ENCODE results near the gene KCNMA1. TPM values are rescaled to one million over a fixed set of nuclear protein-coding genes. Genes with fewer than 3 reads are reported as not detected.

KCNMA1 gene
- total and polyA plus RNA-seq, 5 experiments from 2014 or later = not detected

GRCh38 chr10:77071956-77072355, 565.7 kb downstream of the KCNMA1 start:
- no peak for ATAC-seq
- H3K9me3 Mint-ChIP-seq = no peaks in the 10 kb centered on the region
- peaks cover 0 to 2% (median 1%) of the 10 kb centered on the region in 5 donors for H3K27me3 Mint-ChIP-seq
- H3K4me1 Mint-ChIP-seq = no peaks in the 10 kb centered on the region
- no peak for DNase-seq
- no peaks in the 10 kb centered on the region for H3K36me3 Mint-ChIP-seq
- H3K27ac Mint-ChIP-seq = no peak overlapping the region
- POLR2A ChIA-PET = no interaction called here
- H3K4me3 Mint-ChIP-seq = no peak overlapping the region

- Mint-ChIP-seq H3K36me3 (no peaks in the 10 kb centered on the region), H3K4me1 (no peaks in the 10 kb centered on the region), H3K4me3 (no peak overlapping the region), H3K27me3 (peaks cover 0 to 4% (median 0%) of the 10 kb centered on the region in 5 donors), H3K9me3 (no peaks in the 10 kb centered on the region), H3K27ac (no peak overlapping the region)
- ATAC-seq (no peak), DNase-seq (no peak)
- POLR2A ChIA-PET = no interaction called here
These were observed 566.6 kb downstream of the KCNMA1 start for GRCh38 chr10:77071001-77071511.

- ATAC-seq (no peak), DNase-seq (no peak)
- H3K4me3 Mint-ChIP-seq = no peak overlapping the region
- H3K4me1 Mint-ChIP-seq = no peaks in the 10 kb centered on the region
- H3K27me3 Mint-ChIP-seq = peaks cover 0 to 7% (median 0%) of the 10 kb centered on the region in 5 donors
- no peaks in the 10 kb centered on the region for H3K36me3 Mint-ChIP-seq
- POLR2A ChIA-PET = no interaction called here
- H3K27ac Mint-ChIP-seq = no peak overlapping the region
- H3K9me3 Mint-ChIP-seq = no peaks in the 10 kb centered on the region
These were observed 567.3 kb downstream of the KCNMA1 start for GRCh38 chr10:77070346-77070745.

GRCh38 chr10:77068969-77069368, 568.6 kb downstream of the KCNMA1 start:
- DNase-seq (no peak), ATAC-seq (no peak)
- POLR2A ChIA-PET = no interaction called here
- no peaks in the 10 kb centered on the region for H3K9me3 Mint-ChIP-seq
- H3K27me3 Mint-ChIP-seq = peaks cover 0 to 7% (median 0%) of the 10 kb centered on the region in 5 donors
- H3K4me3 Mint-ChIP-seq = no peak overlapping the region
- no peaks in the 10 kb centered on the region for H3K36me3 Mint-ChIP-seq
- no peaks in the 10 kb centered on the region for H3K4me1 Mint-ChIP-seq
- peak overlapping the region in 1 of 10 donors; percentile 42 for H3K27ac Mint-ChIP-seq

GRCh38 chr10:77068272-77068671, 569.3 kb downstream of the KCNMA1 start:
- H3K9me3 Mint-ChIP-seq = no peaks in the 10 kb centered on the region
- no peak overlapping the region for H3K27ac Mint-ChIP-seq
- H3K4me1 Mint-ChIP-seq = no peaks in the 10 kb centered on the region
- no peak overlapping the region for H3K4me3 Mint-ChIP-seq
- no peaks in the 10 kb centered on the region for H3K36me3 Mint-ChIP-seq
- peaks cover 0 to 7% (median 0%) of the 10 kb centered on the region in 5 donors for H3K27me3 Mint-ChIP-seq
- no peak for DNase-seq
- POLR2A ChIA-PET = no interaction called here
- ATAC-seq = no peak

GRCh38 chr10:77062381-77062780, 575.2 kb downstream of the KCNMA1 start:
- Mint-ChIP-seq H3K27me3 (peaks cover 0 to 5% (median 0%) of the 10 kb centered on the region in 5 donors), H3K4me1 (no peaks in the 10 kb centered on the region), H3K27ac (no peak overlapping the region), H3K36me3 (no peaks in the 10 kb centered on the region), H3K9me3 (peaks cover 0 to 3% (median 0%) of the 10 kb centered on the region in 9 donors), H3K4me3 (no peak overlapping the region)
- POLR2A ChIA-PET = no interaction called here
- DNase-seq (no peak), ATAC-seq (no peak)

- peaks cover 0 to 2% (median 0%) of the 10 kb centered on the region in 5 donors for H3K27me3 Mint-ChIP-seq
- no peaks in the 10 kb centered on the region for H3K36me3 Mint-ChIP-seq
- DNase-seq (no peak), ATAC-seq (no peak)
- H3K27ac Mint-ChIP-seq = no peak overlapping the region
- H3K4me3 Mint-ChIP-seq = no peak overlapping the region
- peaks cover 0 to 3% (median 0%) of the 10 kb centered on the region in 9 donors for H3K9me3 Mint-ChIP-seq
- H3K4me1 Mint-ChIP-seq = no peaks in the 10 kb centered on the region
- POLR2A ChIA-PET = no interaction called here
These were observed 576.7 kb downstream of the KCNMA1 start for GRCh38 chr10:77060913-77061312.

GRCh38 chr10:77056650-77057049, 581.0 kb downstream of the KCNMA1 start:
- H3K27ac Mint-ChIP-seq = no peak overlapping the region
- no peak overlapping the region for H3K4me3 Mint-ChIP-seq
- DNase-seq (no peak), ATAC-seq (no peak)
- H3K36me3 Mint-ChIP-seq = no peaks in the 10 kb centered on the region
- H3K4me1 Mint-ChIP-seq = peaks cover 0 to under 1% (median 0%) of the 10 kb centered on the region in 4 donors
- peaks cover 0 to 5% (median 0%) of the 10 kb centered on the region in 9 donors for H3K9me3 Mint-ChIP-seq
- POLR2A ChIA-PET = no interaction called here
- H3K27me3 Mint-ChIP-seq = peaks cover 0 to 7% (median 4%) of the 10 kb centered on the region in 5 donors

- peaks cover 0 to 2% (median 0%) of the 10 kb centered on the region in 9 donors for H3K9me3 Mint-ChIP-seq
- no peaks in the 10 kb centered on the region for H3K36me3 Mint-ChIP-seq
- H3K27me3 Mint-ChIP-seq = peaks cover 0 to 11% (median 8%) of the 10 kb centered on the region in 5 donors
- POLR2A ChIA-PET = no interaction called here
- DNase-seq (no peak), ATAC-seq (no peak)
- H3K4me3 Mint-ChIP-seq = no peak overlapping the region
- H3K27ac Mint-ChIP-seq = no peak overlapping the region
- H3K4me1 Mint-ChIP-seq = peaks cover 0 to 2% (median 0%) of the 10 kb centered on the region in 4 donors
These were observed 585.0 kb downstream of the KCNMA1 start for GRCh38 chr10:77052593-77052992.

GRCh38 chr10:77051837-77052236, 585.8 kb downstream of the KCNMA1 start:
- Mint-ChIP-seq H3K4me1 (peaks cover 0 to 2% (median 0%) of the 10 kb centered on the region in 4 donors), H3K27me3 (peaks cover 0 to 11% (median 8%) of the 10 kb centered on the region in 5 donors), H3K27ac (no peak overlapping the region), H3K9me3 (peaks cover 0 to 2% (median 0%) of the 10 kb centered on the region in 9 donors), H3K36me3 (no peaks in the 10 kb centered on the region), H3K4me3 (no peak overlapping the region)
- no peak for ATAC-seq
- no peak for DNase-seq
- POLR2A ChIA-PET = no interaction called here

- Mint-ChIP-seq H3K27me3 (peaks cover 0 to 11% (median 7%) of the 10 kb centered on the region in 5 donors), H3K4me3 (no peak overlapping the region), H3K9me3 (peaks cover 0 to 2% (median 0%) of the 10 kb centered on the region in 9 donors), H3K36me3 (no peaks in the 10 kb centered on the region), H3K4me1 (peaks cover 0 to 2% (median 0%) of the 10 kb centered on the region in 4 donors), H3K27ac (no peak overlapping the region)
- no peak for ATAC-seq
- POLR2A ChIA-PET = no interaction called here
- no peak for DNase-seq
These were observed 587.7 kb downstream of the KCNMA1 start for GRCh38 chr10:77049896-77050295.

- Mint-ChIP-seq H3K27me3 (peaks cover 0 to 11% (median 7%) of the 10 kb centered on the region in 5 donors), H3K9me3 (peaks cover 0 to 2% (median 0%) of the 10 kb centered on the region in 9 donors), H3K27ac (peak overlapping the region in 1 of 10 donors; percentile 14), H3K36me3 (no peaks in the 10 kb centered on the region), H3K4me3 (no peak overlapping the region), H3K4me1 (peaks cover 0 to 2% (median 0%) of the 10 kb centered on the region in 4 donors)
- ATAC-seq (no peak), DNase-seq (no peak)
- POLR2A ChIA-PET = no interaction called here
These were observed 588.5 kb downstream of the KCNMA1 start for GRCh38 chr10:77049146-77049545.

- Mint-ChIP-seq H3K4me1 (peaks cover 4 to 13% (median 9%) of the 10 kb centered on the region in 4 donors), H3K4me3 (no peak overlapping the region), H3K36me3 (no peaks in the 10 kb centered on the region), H3K9me3 (no peaks in the 10 kb centered on the region), H3K27me3 (peaks cover 0 to 5% (median 4%) of the 10 kb centered on the region in 5 donors), H3K27ac (no peak overlapping the region)
- DNase-seq = no peak
- POLR2A ChIA-PET = no interaction called here
- no peak for ATAC-seq
These were observed 592.5 kb downstream of the KCNMA1 start for GRCh38 chr10:77045085-77045484.

GRCh38 chr10:77043420-77043763, 594.2 kb downstream of the KCNMA1 start:
- Mint-ChIP-seq H3K27ac (peak overlapping the region in 2 of 10 donors; percentile 45 to 81), H3K4me3 (no peak overlapping the region), H3K27me3 (peaks cover 0 to 2% (median 0%) of the 10 kb centered on the region in 5 donors), H3K9me3 (no peaks in the 10 kb centered on the region), H3K36me3 (no peaks in the 10 kb centered on the region), H3K4me1 (peaks cover 4 to 19% (median 9%) of the 10 kb centered on the region in 4 donors)
- DNase-seq (no peak), ATAC-seq (no peak)
- POLR2A ChIA-PET = no interaction called here

Data from naive thymus-derived CD8-positive, alpha-beta T cell (primary cell).